Inflammatory macrophage treated with lipopolysaccharide for 1 hour (primary cell): Measurements from ENCODE around the gene ADAM23.
"Not testable (repeated sequence)": the region's sequence is repeated elsewhere in the genome, so short reads cannot be mapped to it uniquely, and the experiment has no call there.

ENCODE experiments used
- DNase-seq, 2 donors: peaks; one replicate each; pipeline ENCODE4 v3.0.0-alpha.2; 2020 to 2022

The ADAM23 gene, protein sequence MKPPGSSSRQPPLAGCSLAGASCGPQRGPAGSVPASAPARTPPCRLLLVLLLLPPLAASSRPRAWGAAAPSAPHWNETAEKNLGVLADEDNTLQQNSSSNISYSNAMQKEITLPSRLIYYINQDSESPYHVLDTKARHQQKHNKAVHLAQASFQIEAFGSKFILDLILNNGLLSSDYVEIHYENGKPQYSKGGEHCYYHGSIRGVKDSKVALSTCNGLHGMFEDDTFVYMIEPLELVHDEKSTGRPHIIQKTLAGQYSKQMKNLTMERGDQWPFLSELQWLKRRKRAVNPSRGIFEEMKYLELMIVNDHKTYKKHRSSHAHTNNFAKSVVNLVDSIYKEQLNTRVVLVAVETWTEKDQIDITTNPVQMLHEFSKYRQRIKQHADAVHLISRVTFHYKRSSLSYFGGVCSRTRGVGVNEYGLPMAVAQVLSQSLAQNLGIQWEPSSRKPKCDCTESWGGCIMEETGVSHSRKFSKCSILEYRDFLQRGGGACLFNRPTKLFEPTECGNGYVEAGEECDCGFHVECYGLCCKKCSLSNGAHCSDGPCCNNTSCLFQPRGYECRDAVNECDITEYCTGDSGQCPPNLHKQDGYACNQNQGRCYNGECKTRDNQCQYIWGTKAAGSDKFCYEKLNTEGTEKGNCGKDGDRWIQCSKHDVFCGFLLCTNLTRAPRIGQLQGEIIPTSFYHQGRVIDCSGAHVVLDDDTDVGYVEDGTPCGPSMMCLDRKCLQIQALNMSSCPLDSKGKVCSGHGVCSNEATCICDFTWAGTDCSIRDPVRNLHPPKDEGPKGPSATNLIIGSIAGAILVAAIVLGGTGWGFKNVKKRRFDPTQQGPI

DNA sequence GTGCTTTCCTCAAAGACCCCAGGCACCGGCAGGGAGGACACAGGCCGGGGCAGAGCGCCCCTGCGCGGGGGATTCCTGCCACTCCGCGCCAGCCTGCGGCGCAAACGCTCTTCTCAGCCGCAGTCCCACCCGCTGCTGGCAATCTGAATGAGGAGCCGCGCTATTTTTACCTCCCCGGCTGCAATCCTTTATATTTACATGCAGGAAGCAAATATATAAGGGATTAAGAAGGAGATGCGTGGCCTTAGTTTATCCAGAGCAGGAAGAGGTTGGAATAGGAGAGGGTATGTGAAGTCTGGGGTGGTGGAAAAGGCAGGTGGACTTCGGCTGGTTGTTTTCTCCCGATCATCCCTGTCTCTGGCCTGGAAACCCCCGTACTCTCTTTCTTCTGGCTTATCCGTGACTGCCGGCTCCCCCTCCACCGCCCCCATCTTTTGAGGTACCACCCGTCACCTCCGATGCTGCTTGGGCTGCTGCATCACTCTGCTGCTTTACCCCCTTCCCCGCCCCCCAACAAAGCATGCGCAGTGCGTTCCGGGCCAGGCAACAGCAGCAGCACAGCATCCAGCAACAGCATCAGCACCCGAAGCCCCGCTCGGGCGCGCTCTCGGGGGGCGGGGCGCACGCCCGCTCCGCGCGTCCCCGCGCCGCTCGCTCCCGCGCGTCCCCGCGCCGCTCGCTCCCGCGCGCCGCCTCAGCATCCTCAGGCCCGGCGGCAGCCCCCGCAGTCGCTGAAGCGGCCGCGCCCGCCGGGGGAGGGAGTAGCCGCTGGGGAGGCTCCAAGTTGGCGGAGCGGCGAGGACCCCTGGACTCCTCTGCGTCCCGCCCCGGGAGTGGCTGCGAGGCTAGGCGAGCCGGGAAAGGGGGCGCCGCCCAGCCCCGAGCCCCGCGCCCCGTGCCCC, at the start of gene ADAM23:
Gene ADAM23, plus strand, starts transcription at position 700 of the 902 bp plus-strand sequence. CDS start 335 bp downstream, outside the sequence.
- DNase-seq: peak; percentile 3 to 4

DNA sequence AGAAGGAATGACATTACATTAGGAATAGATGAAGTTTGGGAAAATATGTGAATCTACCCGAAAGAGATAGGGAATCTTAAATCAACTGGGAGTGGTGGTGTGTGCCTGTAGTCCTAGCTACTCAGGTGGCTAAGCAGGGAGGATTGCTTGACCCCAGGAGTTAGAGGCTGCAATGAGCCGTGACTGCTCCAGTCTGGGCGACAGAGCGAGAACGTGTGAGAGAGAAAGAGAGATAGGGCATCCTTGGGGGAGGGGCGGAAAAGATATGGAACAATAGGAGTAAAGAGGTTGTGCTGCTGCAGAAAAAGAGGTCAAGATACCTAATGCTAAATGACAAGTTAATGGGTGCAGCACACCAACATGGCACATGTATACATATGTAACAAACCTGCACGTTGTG, 47.1 kb upstream of the ADAM23 start:
- DNase-seq: no peak

DNA sequence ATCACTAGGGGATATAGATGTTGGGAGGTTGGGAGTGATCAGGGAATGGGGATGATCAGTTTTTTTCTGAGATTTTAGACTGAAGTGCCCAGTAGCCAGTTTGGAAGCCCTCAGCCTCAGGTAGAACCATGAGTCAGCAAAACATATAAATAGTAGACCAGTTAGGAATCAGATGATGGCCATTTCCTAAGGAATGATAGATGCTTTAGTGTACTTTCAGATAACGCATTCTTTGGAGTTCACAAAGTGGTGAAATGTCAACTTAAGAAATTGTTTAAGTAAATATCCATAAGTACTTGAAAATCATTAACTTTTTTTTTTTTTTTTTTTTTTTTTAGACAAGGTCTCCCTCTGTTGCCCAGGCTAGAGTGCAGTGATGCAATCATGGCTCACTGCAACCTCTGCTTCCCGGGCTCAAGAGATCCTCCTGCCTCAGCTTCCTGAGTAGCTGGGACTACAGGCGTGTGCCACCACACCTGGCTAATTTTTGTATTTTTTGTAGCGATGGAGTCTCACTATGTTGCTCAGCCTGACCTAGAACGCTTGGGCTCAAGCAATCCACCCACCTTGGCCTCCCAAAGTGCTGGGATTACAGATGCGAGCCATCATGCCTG, 40.3 kb upstream of the ADAM23 start:
- not testable (repeated sequence) for DNase-seq

DNA sequence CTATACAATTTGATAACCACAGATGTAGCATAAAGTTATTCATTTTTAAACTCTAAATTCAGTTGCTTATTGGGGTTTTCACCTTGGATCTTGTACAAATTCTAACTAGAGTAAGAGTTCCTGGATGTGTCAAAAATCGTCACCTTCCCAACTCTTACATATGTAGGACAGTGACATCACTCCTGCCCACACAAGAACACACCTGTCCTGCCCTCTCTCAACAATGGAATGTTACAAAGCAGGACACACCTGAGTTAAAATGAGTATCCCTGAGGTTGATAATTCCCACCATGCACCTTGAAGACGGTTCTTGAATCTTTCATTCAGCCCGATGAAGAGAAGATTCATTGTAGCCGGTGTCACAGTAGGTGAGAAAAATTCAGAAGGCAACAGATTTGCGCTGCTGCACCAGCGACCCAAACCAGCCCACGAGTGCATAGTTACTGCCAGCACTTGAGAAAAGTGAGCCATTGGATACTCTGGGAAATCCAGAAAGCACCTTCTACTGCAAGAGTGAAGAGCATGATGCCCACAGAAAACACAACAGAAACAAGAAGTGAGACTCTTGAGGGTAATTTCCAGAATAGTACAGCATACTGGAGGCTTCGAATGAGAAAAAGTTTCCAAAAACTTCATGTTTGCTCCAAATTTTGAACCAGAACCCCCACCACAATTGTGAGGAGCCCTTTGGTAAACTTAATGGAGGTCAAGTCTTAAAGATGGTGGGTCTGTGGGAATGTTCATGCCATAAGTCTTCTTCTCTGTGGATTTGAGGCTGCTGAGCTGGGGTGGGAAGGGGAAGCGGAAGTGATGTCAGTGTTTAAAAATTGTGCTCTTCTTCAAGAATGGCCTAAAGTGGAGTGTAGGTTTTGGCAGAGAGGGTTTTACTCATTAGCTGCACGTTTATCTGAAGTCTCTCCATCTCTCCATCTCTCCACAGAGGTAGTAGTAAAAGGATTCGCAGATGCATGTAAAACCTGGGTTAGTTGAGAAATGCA, 34.7 kb upstream of the ADAM23 start:
- DNase-seq: peak in 1 of 2 donors; percentile 8

DNA sequence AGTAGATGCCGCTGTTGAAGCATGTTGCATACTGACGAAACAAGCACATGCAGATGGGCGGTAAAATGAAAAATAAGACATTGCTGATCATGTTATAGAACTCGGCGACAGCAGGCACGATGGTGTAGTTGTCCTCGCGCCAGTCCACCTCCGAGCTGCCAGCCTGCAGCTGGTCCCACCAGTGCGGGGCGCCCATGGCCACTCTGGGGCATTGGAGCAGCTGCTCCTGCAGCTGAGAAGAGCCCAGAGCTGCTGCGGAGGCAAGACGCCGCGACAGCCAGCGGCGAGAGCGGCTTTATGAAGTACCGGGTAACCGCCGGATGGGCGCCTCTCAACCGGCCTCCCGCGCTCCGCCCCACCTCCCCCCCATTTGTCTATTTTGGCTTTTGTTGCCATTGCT, 32.6 kb upstream of the ADAM23 start:
- no peak for DNase-seq

DNA sequence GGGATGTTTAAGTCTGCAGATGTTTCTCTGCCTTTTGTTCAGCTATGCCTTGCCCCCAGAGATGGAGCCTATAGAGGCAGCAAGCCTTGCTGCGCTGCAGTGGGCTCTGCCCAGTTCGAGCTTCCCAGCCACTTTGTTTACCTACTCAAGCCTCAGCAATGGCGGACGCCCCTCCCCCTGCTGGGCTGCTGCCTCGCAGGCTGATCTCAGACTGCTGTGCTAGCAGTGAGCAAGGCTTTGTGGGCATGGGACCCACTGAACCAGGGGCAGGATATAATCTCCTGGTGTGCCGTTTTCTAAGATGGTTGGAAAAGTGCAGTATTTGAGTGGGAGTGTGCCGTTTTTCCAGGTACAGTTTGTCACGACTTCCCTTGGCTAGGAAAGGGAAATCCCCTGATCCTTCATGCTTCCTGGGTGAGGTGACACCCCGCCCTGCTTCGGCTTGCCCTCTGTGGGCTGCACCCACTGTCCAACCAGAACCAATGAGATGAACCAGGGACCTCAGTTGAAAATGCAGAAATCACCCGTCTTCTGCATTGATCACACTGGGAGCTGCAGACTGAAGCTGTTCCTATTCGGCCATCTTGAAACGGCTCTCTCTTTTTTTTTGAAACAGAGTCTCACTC, 27.6 kb upstream of the ADAM23 start:
- no peak for DNase-seq

DNA sequence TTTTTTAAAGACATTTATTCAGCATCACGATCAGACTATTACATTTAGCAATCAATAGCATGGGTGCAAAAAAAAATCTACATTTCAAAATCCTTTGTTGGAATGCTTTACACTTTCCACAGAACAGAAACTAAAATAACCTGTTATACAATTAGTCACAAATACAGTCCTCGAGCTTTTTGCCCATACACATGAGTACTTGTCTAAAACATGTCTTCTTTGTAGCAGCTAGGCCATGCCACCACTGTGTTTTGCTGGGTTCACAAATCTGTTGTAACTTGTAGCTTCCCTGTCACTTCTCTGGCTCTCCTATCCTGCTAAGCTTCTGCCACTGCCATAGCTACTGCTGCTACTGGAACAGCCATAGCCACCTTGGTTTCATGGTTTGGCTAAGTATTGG, 24.4 kb upstream of the ADAM23 start:
- DNase-seq: no peak

DNA sequence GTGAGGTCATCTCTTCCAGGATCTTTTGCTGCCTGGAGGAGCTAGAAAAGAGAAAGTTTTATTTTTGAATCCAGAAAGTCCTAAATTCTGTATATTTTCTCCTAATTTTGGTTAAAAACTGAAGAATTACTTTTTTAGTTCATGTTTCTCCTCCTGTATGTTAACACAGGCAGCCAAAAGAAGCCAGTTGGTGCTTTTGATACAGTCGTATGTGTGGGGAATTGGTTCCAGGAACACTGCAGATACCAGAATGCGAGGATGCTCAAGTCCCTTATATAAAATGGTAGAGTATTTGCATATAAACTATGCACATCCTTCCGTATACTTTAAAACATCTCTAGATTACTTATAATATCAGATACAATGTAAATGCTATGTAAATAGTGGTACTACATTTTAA, 22.6 kb upstream of the ADAM23 start:
- no peak for DNase-seq

DNA sequence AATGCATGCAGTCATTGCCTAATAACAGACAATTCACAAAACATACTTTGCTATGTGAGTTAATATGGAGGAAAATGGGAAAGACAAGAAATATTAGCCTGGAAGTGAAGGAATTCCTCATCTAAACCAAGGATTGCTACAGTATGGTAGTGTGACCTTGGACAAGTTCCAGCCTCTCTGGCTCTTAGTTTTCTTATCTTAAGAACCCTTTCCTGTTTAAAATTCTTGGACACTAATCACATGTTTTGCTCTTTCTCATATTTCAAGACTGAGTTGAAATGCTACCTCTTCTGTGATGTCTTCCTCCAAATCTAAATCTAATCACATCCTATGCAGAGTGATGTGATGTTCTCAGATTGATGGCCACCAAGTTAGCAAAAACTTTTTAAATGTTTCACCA, 20.8 kb upstream of the ADAM23 start:
- DNase-seq: no peak

DNA sequence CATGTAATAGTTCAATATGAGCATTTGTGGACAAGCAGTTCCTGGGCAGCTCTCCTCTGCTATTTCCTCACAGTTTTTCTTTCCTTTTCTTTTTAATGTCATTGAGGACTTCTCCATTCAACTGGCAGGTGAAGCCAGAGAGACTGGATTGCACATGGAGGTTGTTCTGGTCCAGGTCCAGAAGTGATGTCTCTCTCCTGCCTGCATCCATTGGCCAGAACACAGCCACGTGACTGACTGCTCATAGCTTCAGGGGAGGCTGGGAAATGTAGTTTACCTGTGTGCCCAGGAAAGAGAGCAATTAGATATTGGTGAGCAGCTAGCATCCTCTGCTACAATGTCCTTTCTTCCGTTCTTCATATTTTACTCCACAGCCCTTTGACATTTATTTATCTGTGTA, 20.2 kb upstream of the ADAM23 start:
- no peak for DNase-seq

DNA sequence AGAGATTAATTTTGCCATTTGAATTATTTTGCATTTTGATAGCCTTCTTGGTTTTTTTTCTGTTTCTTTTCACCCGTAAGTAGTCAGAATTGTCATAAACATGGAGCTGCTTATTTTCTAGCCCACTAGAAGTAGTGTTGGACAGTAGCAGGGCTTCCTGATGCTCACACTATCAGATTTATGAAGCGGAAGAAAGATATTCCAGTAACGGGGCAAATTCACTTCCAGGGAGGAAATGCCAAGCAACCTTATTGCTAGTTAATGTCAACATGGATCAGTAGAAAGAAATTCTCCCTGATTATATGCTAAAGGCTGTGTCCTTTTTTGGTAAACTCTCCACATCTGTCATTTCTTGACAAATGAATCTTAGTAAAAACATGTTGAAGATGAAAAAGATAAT, 19.2 kb upstream of the ADAM23 start:
- DNase-seq: no peak

DNA sequence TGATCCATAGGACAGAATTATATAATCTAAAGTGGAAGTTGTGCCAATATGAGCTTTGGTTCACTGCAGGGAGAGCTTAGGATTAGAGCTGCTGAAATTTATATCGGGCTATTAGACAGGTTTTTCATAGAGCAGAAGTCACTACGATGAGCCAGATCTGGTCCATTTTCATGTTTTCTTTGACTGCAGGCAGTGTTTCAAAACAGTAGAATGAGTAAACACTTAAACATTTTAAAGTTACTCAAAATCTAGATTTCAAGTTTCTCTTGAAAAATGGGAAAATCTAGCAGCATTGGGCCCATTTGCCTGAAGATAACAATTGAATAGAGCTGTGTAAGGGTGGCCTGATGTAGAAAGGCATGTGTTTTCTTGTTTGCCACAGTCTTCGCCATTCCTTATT, 14.5 kb upstream of the ADAM23 start:
- no peak for DNase-seq

DNA sequence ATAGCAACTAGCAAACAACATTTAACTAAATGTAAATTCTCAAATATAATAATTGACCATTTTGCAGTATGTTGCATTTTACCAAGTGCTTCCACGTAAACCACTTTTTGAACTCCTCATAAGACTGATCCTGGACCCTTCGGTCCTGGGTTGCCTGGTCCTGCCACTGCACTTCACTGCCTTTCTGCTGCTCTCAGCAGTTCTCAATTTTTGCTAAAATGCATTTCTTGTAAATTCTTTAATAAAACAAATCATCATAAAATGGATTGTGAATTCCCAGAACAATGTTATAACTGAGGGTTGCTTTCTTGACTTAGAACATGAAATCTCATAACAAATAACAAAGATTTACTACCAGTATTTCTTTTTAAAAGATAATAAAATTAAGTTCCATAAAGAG, 12.9 kb upstream of the ADAM23 start:
- no peak for DNase-seq

DNA sequence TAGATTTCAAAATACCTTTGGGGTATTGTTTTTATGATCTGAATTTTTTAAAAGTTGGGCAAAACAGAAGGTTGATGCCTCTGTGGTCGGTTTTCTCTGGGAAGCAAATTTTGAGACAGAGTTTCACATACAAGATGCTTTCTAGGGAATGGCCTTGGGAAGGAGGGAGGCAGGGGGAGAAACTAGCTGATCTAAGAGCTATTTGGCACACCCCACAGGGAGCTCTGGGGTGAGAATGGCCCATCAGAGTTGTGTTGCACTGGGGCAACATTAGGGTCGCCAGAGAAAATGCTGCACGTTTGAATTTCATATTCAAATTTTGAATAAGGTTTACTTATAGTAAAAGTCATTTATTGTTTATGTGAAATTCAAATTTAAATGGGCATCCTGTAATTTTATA, 11.9 kb upstream of the ADAM23 start:
- DNase-seq: no peak

DNA sequence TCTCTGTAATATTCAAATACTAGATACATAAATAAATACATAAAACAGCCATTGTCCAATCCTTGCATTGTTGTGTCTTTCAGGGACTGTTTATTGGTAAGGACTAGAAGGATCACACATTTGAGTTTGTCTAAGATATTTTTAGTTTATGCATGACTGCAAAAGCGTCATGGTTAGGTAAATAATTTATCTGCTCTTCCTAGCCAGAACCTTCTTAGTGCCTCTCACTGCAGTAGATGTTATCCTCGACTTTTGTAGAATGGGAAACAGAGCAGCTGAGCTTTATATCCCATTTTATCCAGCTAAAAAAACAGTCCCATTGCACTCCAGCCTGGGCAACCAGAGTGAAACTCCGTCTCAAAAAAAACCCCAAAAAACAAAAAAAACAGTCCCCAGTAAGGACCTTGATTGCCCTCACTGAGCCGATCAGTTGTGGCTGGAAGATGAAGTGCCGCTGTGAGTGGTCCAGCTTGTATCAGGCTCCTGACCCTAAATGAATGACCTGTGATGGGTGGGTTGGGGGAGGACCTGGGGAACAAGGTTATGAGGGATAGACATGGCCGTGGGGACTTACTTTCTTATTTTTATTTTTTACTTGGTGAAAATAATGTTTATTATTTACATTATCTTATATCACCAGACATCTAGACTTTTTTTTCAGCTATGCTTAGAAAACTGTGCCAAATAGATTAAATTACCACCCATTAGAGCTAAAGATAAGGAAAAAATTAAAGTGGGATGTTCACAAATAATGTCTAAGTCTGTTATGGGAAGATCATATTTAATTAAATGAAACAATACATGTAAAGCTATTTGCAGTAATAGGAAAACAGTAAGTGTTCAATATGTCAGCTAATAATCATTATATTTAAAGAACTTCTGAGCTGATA, 10.9 kb upstream of the ADAM23 start:
- no peak for DNase-seq

DNA sequence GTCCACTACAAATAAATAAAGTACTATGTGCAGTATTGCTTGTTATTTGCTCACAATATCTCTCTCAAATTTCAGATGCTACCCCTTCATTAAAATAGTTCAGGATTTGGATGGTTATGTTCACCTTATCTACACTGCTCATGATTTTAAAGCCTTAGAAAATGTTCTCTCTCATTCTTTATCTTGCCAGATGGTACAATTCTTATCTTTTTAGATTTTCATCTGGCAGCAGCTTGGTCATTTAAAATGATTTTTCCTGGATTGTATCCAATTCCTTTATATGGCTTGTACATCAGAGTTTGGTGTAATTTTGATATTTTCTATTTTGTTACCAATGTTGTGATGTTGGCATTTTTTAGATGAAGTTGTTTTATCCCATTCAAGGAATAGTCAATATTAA, 10.1 kb upstream of the ADAM23 start:
- DNase-seq: no peak

DNA sequence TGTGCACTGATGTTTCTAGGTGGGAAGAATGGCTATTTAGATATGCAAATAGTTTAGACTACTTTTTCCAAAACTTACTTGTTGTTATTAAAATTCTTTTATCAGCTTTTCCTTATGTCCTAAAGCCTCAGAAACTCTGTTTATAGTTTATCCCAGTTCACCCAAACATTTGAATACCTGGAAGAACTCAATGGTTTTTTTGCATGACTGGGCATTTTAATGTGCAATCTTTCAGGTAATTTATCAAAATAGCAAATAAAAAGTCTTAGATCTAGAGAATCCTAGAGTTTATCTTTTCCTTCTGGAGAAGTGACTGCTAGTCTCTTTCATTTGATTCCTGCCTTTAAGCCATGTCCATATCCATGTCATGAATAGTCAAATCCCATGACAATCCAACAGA, 9.6 kb upstream of the ADAM23 start:
- DNase-seq: no peak

DNA sequence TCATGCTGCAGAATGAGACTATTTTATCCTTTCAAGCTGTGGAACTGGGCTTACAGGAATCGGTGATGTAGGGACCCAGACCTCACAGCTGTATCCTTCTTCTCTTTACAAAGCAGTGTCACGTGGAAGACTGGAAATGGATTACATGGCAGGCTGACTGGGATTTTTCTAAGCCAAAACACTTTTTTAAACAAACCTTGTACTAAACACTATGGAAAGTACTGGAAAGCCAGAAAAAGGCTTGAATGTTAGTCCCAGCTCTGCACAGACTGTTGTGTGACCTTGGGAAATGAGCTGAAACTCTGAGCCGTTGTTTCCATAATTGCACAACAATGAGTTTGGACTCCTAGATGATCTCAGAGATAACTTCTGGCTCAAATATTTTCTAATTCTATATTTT, 7.6 kb upstream of the ADAM23 start:
- DNase-seq: peak; percentile 50 to 51

DNA sequence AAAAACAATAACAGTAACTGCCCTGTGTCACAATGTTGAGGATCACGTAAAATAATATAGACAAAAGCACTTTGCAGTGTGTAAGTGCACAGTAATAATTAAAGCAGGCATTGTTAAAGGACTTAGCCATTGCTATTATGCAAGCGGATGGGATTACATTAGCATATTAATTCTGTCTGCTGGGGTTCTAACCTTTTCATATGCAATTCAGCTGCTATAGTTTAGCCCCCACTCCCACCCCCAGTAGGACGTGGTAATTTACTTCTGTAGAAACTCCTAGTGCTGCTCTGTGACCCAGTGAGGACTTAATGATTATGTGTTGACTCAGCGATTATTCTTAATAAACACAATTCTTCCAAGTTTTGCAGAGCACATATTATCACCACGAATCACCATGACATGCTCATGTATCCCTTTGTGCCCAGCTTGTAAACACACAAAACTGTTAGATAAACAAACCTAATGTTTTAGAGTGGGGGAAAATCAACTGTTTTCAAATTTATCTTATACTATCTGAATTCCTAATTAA, 5.1 kb upstream of the ADAM23 start:
- DNase-seq: no peak

DNA sequence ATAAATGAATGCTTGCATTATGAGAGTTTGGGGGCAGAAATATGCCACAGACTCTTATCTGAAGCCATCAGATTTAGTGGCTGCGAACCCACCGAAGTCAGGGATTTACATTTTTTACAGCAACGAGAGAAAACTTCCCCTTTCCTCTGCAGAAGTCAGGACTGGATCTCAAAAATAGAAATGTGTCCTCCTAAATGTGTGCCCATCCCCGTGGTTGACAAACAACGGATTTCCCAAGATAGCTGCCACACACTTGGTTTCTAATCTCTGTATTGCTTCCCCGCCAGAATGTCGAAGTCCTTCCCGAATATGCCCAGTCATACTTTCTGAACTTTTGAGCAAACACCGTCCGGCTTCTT, 879 bp upstream of the ADAM23 start:
- peak; percentile 84 to 87 for DNase-seq
